Hematopoietic multipotent progenitor cell treated with erythropoietin and hydrocortisone succinate and interleukin-3 and kit ligand, for 4 days (in vitro differentiated cells): ENCODE data around the gene GRIN2A.

Source experiments
- DNase-seq: peaks from one replicate; pipeline ENCODE4 v3.0.0-alpha.2; 2015

Gene GRIN2A

GRCh38 chr16:9808210-9808609 lies 374.0 kb downstream of the GRIN2A start:
- DNase-seq, result no peak

GRCh38 chr16:9807302-9807701 lies 374.9 kb downstream of the GRIN2A start:
- no peak for DNase-seq

GRCh38 chr16:9805109-9805508 lies 377.1 kb downstream of the GRIN2A start:
- no peak for DNase-seq

- no peak for DNase-seq
These were observed 380.1 kb downstream of the GRIN2A start for GRCh38 chr16:9802160-9802559.

- no peak for DNase-seq
These were observed 380.6 kb downstream of the GRIN2A start for GRCh38 chr16:9801651-9802050.

GRCh38 chr16:9800186-9800738 lies 382.0 kb downstream of the GRIN2A start:
- no peak for DNase-seq

GRCh38 chr16:9798952-9799580 lies 383.2 kb downstream of the GRIN2A start:
- no peak for DNase-seq

GRCh38 chr16:9798474-9798873 lies 383.8 kb downstream of the GRIN2A start:
- DNase-seq, result no peak

GRCh38 chr16:9797306-9797705 lies 384.9 kb downstream of the GRIN2A start:
- DNase-seq, result no peak

GRCh38 chr16:9793623-9794022 lies 388.6 kb downstream of the GRIN2A start:
- DNase-seq, result no peak

- no peak for DNase-seq
These were observed 390.7 kb downstream of the GRIN2A start for GRCh38 chr16:9791556-9791955.

- no peak for DNase-seq
These were observed 392.0 kb downstream of the GRIN2A start for GRCh38 chr16:9790199-9790598.

- no peak for DNase-seq
These were observed 394.5 kb downstream of the GRIN2A start for GRCh38 chr16:9787717-9788116.

GRCh38 chr16:9780831-9781230 lies 401.4 kb downstream of the GRIN2A start:
- DNase-seq, result no peak

GRCh38 chr16:9778849-9779248 lies 403.4 kb downstream of the GRIN2A start:
- no peak for DNase-seq

GRCh38 chr16:9775998-9776397 lies 406.2 kb downstream of the GRIN2A start:
- DNase-seq, result no peak

GRCh38 chr16:9773289-9773688 lies 408.9 kb downstream of the GRIN2A start:
- no peak for DNase-seq

- DNase-seq, result no peak
These were observed 409.6 kb downstream of the GRIN2A start for GRCh38 chr16:9772526-9773225.

- DNase-seq, result no peak
These were observed 415.3 kb downstream of the GRIN2A start for GRCh38 chr16:9766891-9767290.

GRCh38 chr16:9763505-9763904 lies 418.7 kb downstream of the GRIN2A start:
- no peak for DNase-seq

- DNase-seq, result no peak
These were observed 420.4 kb downstream of the GRIN2A start for GRCh38 chr16:9761870-9762269.

- no peak for DNase-seq
These were observed 424.5 kb downstream of the GRIN2A start for GRCh38 chr16:9757687-9758086.

GRCh38 chr16:9756434-9756833 lies 425.8 kb downstream of the GRIN2A start:
- no peak for DNase-seq

GRCh38 chr16:9755081-9755480 lies 427.1 kb downstream of the GRIN2A start:
- no peak for DNase-seq

GRCh38 chr16:9741776-9742175 lies 440.5 kb downstream of the GRIN2A start:
- DNase-seq, result no peak
